ENCODE results near the gene CCT7.

The CCT7 gene

GRCh38 chr2:73293534-73294171 is 59.5 kb downstream of the CCT7 start, which contains the start of gene EGR4:
Gene EGR4, minus strand, starts transcription at chr2:73293548. Its CDS starts 231 bp downstream, at chr2:73293317.
- ATAC-seq (replicated peaks), result peak; percentile 93
- Mint-ChIP-seq H3K4me3 (peak within 1 kb of the TSS; percentile 81 to 83), H3K27ac (peak within 1 kb of the TSS; percentile 59), H3K27me3 (peaks cover 52 to 70% of the 10 kb centered on the region in 2 donors), H3K9me3 (no peaks in the 10 kb centered on the region), H3K36me3 (peaks cover 0 to 1% of the 10 kb centered on the region in 2 donors), H3K4me1 (peaks cover 8 to 29% of the 10 kb centered on the region in 2 donors)
- DNase-seq, result peak; percentile 79

GRCh38 chr2:73294239-73294638 is 60.1 kb downstream of the CCT7 start:
- peaks cover 52 to 70% of the 10 kb centered on the region in 2 donors for H3K27me3 Mint-ChIP-seq

GRCh38 chr2:73295751-73296400 is 61.8 kb downstream of the CCT7 start:
- Mint-ChIP-seq H3K9me3 (no peaks in the 10 kb centered on the region), H3K36me3 (peaks cover 0 to 1% of the 10 kb centered on the region in 2 donors), H3K27ac (no peak overlapping the region)

More at GRCh38 chr2:73294239-73294638, 60.1 kb downstream of the CCT7 start:
- Mint-ChIP-seq H3K4me3 (no peak overlapping the region), H3K36me3 (peaks cover 0 to 1% of the 10 kb centered on the region in 2 donors), H3K9me3 (no peaks in the 10 kb centered on the region), H3K27ac (no peak overlapping the region), H3K4me1 (peaks cover 8 to 29% of the 10 kb centered on the region in 2 donors)
- DNase-seq (no peak), ATAC-seq (replicated peaks) (no peak)

GRCh38 chr2:73297151-73297559 is 63.0 kb downstream of the CCT7 start:
- Mint-ChIP-seq H3K27me3 (peaks cover 65 to 80% of the 10 kb centered on the region in 2 donors), H3K27ac (no peak overlapping the region), H3K36me3 (peaks cover 0 to 1% of the 10 kb centered on the region in 2 donors), H3K4me3 (no peak overlapping the region), H3K4me1 (peaks cover 2 to 10% of the 10 kb centered on the region in 2 donors), H3K9me3 (no peaks in the 10 kb centered on the region)
- DNase-seq (no peak), ATAC-seq (replicated peaks) (no peak)

More at GRCh38 chr2:73295751-73296400, 61.8 kb downstream of the CCT7 start:
- Mint-ChIP-seq H3K27me3 (peaks cover 67 to 81% of the 10 kb centered on the region in 2 donors), H3K4me1 (peaks cover 7 to 23% of the 10 kb centered on the region in 2 donors), H3K4me3 (no peak overlapping the region)
- ATAC-seq (replicated peaks) (no peak), DNase-seq (no peak)

- Mint-ChIP-seq H3K27me3 (peaks cover 66 to 80% of the 10 kb centered on the region in 2 donors), H3K4me1 (peaks cover 2 to 6% of the 10 kb centered on the region in 2 donors), H3K9me3 (no peaks in the 10 kb centered on the region), H3K36me3 (peaks cover 0 to 1% of the 10 kb centered on the region in 2 donors), H3K4me3 (no peak overlapping the region), H3K27ac (no peak overlapping the region)
- ATAC-seq (replicated peaks) (no peak), DNase-seq (no peak)
Measured at GRCh38 chr2:73297586-73297985, 63.5 kb downstream of the CCT7 start.

- Mint-ChIP-seq H3K27ac (no peak overlapping the region), H3K9me3 (no peaks in the 10 kb centered on the region), H3K36me3 (no peaks in the 10 kb centered on the region), H3K27me3 (peaks cover 55 to 70% of the 10 kb centered on the region in 2 donors), H3K4me1 (no peaks in the 10 kb centered on the region), H3K4me3 (no peak overlapping the region)
- ATAC-seq (replicated peaks) (no peak), DNase-seq (no peak)
Measured at GRCh38 chr2:73300926-73301325, 66.8 kb downstream of the CCT7 start.

GRCh38 chr2:73301636-73302035 is 67.5 kb downstream of the CCT7 start:
- ATAC-seq (replicated peaks), result no peak
- Mint-ChIP-seq H3K36me3 (no peaks in the 10 kb centered on the region), H3K27me3 (peaks cover 48 to 66% of the 10 kb centered on the region in 2 donors), H3K4me3 (no peak overlapping the region), H3K9me3 (no peaks in the 10 kb centered on the region), H3K27ac (no peak overlapping the region), H3K4me1 (no peaks in the 10 kb centered on the region)
- DNase-seq, result no peak

Measured in stimulated activated naive B cell treated with anti-CD40 and anti-IgM and Interleukin-4, amounts not matched to agents 10 μg/mL and 1 μg/mL and 100 μg/mL, for 72 hours (primary cell).